Right lobe of liver (tissue), 4 donors: ENCODE measurements around the gene SP6.

Experiments used
- CTCF ChIP-seq, 4 donors: fragments of 200-600 bp in 3 of 4; fragments of 450-650 bp in 1 of 4; IDR thresholded peaks; one replicate each; pipeline versions ENCODE4 v1.5.1 to v1.8.0; 2016 to 2022; ENCODE audit warnings: antibody characterized with exemption in 4 of 4, mild to moderate bottlenecking in 2 of 4
- POLR2A ChIP-seq: fragments of 450-650 bp; IDR thresholded peaks from one replicate; pipeline ENCODE4 v1.6.1; 2017; ENCODE audit warnings: antibody characterized with exemption, mild to moderate bottlenecking
- donor health status: DM: no; HTN: no; CAD: no.
- donor health status: DM: no; HTN: no; CAD: no.
- donor health status: DM: no; HTN: yes; CAD: no.

- no peak for TF ChIP-seq POLR2A
- no peak for TF ChIP-seq CTCF (IDR thresholded peaks at IDR 0.05)
These were observed 37.4 kb downstream of the SP6 start for GRCh38 chr17:47813512-47814031.
